GM12878 (cell line): ENCODE results near the gene CLDN4.
"Not testable (repeated sequence)": the region's sequence is repeated elsewhere in the genome, so short reads cannot be mapped to it uniquely, and the experiment has no call there.

Experiments
- CHD2 ChIP-seq: IDR thresholded peaks from 2 replicates; pipeline ENCODE4 v1.6.1; 2011; ENCODE audit warnings: low read depth, low read length, improper control_type of control experiment, borderline replicate concordance
- HDAC2 ChIP-seq: fragments of 200-600 bp; sonication (generic); IDR thresholded peaks from 2 replicates; pipeline ENCODE4 v1.6.1; 2017
- NR2C2 ChIP-seq: IDR thresholded peaks from 2 replicates; pipeline ENCODE4 v1.6.1; 2011; ENCODE audit warnings: borderline replicate concordance, low read depth; ENCODE audit not compliant: control insufficient read depth, insufficient read length
- POLR2AphosphoS5 ChIP-seq: IDR thresholded peaks from 2 replicates; pipeline ENCODE4 v1.6.1; 2011; ENCODE audit warnings: mild to moderate bottlenecking, low read length, inconsistent platforms
- TF ChIP-seq, protein P1 (sequence below), 3 experiments: IDR thresholded peaks in 2 of 3; conservative IDR thresholded peaks in 1 of 3; 2 replicates each; pipeline ENCODE4 v1.5.1; 2011; ENCODE audit warnings: low read depth in 3 of 3, low read length in 3 of 3, mild to moderate bottlenecking in 3 of 3, control low read depth in 2 of 3, moderate library complexity in 2 of 3, inconsistent platforms in 1 of 3, mixed read lengths in 1 of 3; ENCODE audit not compliant: control insufficient read depth in 2 of 3, insufficient read depth in 1 of 3; ENCODE audit errors: extremely low read depth in 1 of 3

DNA sequence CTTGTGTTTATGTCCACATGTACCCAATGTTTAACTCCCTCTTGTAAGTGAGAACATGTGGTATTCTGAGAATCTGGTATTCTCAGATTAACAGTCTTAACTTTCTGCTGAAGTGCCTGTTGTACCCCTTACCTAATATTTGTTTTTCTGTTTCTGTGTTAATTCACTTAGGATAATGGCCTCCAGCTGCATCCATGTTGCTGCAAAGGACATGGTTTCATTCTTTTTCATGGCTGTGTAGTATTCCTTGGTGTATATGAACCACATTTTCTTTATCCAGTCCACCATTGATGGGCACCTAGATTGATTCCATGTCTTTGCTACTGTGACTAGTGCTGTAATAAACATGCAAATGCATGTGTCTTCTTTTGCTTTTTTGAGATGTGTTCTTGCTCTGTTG, 35.6 kb upstream of the CLDN4 start:
- TF ChIP-seq, protein P1, sequence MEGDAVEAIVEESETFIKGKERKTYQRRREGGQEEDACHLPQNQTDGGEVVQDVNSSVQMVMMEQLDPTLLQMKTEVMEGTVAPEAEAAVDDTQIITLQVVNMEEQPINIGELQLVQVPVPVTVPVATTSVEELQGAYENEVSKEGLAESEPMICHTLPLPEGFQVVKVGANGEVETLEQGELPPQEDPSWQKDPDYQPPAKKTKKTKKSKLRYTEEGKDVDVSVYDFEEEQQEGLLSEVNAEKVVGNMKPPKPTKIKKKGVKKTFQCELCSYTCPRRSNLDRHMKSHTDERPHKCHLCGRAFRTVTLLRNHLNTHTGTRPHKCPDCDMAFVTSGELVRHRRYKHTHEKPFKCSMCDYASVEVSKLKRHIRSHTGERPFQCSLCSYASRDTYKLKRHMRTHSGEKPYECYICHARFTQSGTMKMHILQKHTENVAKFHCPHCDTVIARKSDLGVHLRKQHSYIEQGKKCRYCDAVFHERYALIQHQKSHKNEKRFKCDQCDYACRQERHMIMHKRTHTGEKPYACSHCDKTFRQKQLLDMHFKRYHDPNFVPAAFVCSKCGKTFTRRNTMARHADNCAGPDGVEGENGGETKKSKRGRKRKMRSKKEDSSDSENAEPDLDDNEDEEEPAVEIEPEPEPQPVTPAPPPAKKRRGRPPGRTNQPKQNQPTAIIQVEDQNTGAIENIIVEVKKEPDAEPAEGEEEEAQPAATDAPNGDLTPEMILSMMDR (IDR thresholded peaks at IDR 0.05 in 2 of 3, conservative IDR thresholded peaks at IDR 0.05 in 1 of 3; ENCODE audit: control insufficient read depth in 2 of 3, extremely low read depth in 1 of 3, insufficient read depth in 1 of 3, low read depth in 3 of 3, low read length in 3 of 3), result not testable (repeated sequence)
- TF ChIP-seq HDAC2, CHD2, NR2C2, POLR2AphosphoS5: not testable (repeated sequence)
